Measurements from ENCODE around the gene MGAT5. TPM values are rescaled to one million over a fixed set of nuclear protein-coding genes. Genes with fewer than 3 reads are reported as not detected.

MGAT5 gene
- total RNA-seq, 1 donor from 2014 or later = 21.2 TPM

DNA sequence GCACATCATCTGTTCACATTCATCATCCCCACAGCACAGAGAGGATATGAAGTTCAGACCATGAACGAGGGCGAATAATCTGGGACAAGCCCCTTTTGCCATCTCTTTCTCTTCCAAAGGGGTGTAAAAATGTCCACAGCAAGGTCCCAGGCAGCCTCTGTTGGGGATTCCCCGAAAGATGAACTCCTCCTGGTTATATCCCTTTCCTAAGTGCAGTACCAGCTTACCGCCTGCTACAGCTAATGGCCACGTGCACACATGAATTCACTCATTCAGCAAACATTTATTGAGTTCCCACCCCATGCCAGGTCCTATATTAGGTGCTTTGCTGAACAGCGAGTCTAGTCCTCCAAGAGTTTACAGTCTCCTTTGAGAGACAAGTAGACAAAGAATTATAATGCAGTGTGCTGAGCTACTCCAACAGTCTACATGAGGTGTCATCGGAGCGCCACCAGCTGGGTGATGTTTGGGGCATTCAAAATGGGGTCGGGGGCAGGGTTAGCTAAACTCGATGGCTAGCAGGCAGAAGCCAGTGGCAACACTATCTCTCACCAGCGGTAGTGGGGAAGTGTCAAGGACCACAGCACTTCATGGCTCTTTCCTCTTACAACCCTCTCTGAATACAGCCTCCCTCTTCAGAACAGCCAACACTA, 236.0 kb downstream of the MGAT5 start:
- peaks cover 3% of the 10 kb centered on the region for H3K27me3 Mint-ChIP-seq (ENCODE audit: insufficient read depth, low read depth)
- H3K36me3 Mint-ChIP-seq = no peaks in the 10 kb centered on the region
- no peaks in the 10 kb centered on the region for H4K20me1 ChIP-seq (ENCODE audit: low read depth)
- no peaks in the 10 kb centered on the region for H3K27me3 ChIP-seq
- peaks cover 4% of the 10 kb centered on the region for H3K4me1 ChIP-seq
- no peaks in the 10 kb centered on the region for H3F3A ChIP-seq (ENCODE audit: low read depth)
- H3K9me3 ChIP-seq (ENCODE audit: low read depth) = no peaks in the 10 kb centered on the region
- no peak for TF ChIP-seq EZH2 (IDR thresholded peaks at IDR 0.05)
- TF ChIP-seq, protein P1, sequence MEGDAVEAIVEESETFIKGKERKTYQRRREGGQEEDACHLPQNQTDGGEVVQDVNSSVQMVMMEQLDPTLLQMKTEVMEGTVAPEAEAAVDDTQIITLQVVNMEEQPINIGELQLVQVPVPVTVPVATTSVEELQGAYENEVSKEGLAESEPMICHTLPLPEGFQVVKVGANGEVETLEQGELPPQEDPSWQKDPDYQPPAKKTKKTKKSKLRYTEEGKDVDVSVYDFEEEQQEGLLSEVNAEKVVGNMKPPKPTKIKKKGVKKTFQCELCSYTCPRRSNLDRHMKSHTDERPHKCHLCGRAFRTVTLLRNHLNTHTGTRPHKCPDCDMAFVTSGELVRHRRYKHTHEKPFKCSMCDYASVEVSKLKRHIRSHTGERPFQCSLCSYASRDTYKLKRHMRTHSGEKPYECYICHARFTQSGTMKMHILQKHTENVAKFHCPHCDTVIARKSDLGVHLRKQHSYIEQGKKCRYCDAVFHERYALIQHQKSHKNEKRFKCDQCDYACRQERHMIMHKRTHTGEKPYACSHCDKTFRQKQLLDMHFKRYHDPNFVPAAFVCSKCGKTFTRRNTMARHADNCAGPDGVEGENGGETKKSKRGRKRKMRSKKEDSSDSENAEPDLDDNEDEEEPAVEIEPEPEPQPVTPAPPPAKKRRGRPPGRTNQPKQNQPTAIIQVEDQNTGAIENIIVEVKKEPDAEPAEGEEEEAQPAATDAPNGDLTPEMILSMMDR (IDR thresholded peaks at IDR 0.05) = peak; percentile 6
- H3K4me2 ChIP-seq = no peak overlapping the region
- H3K9me3 Mint-ChIP-seq = no peaks in the 10 kb centered on the region
- no peak overlapping the region for H3K9ac ChIP-seq
- H3K4me3 ChIP-seq = no peak overlapping the region
- H3K79me2 ChIP-seq (ENCODE audit: low read depth) = no peaks in the 10 kb centered on the region
- no peaks in the 10 kb centered on the region for H3K4me1 Mint-ChIP-seq
- H3K27ac ChIP-seq = no peak overlapping the region
- H3K27ac Mint-ChIP-seq = no peak overlapping the region
- H2AFZ ChIP-seq (replicated peaks) = no peak overlapping the region
- no peaks in the 10 kb centered on the region for H3K36me3 ChIP-seq
- no peak for DNase-seq (ENCODE audit: low spot score)
- no peak overlapping the region for H3K4me3 Mint-ChIP-seq

DNA sequence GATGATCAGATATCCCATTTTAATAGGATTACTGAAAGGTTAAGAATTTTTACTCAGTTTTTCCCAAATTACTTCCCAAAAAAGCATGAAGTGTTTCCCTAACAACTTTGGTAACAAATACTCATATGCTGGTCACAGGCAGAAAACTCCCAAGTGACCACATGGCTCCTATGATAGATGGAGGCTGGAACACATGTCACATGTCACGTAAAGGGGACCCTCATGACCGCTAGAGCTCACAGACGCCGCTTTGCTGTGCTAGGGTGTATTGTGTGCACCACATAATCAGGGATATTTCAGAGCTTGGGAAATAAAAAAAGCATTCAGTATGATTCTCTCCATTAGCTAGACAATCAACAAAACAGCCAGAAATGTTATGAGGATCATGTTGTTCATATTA, 236.7 kb downstream of the MGAT5 start:
- H3K4me1 ChIP-seq = peaks cover 4% of the 10 kb centered on the region
- no peaks in the 10 kb centered on the region for H3K79me2 ChIP-seq (ENCODE audit: low read depth)
- Mint-ChIP-seq H3K27ac (no peak overlapping the region), H3K27me3 (ENCODE audit: insufficient read depth, low read depth) (peaks cover 3% of the 10 kb centered on the region), H3K36me3 (no peaks in the 10 kb centered on the region), H3K9me3 (no peaks in the 10 kb centered on the region), H3K4me3 (no peak overlapping the region), H3K4me1 (no peaks in the 10 kb centered on the region)
- H3K9ac ChIP-seq = no peak overlapping the region
- no peaks in the 10 kb centered on the region for H4K20me1 ChIP-seq (ENCODE audit: low read depth)
- no peak for DNase-seq (ENCODE audit: low spot score)
- no peak overlapping the region for H3K4me2 ChIP-seq
- H3K27me3 ChIP-seq = no peaks in the 10 kb centered on the region
- H3F3A ChIP-seq (ENCODE audit: low read depth) = no peaks in the 10 kb centered on the region
- no peak overlapping the region for H3K27ac ChIP-seq
- H3K4me3 ChIP-seq = no peak overlapping the region
- H3K9me3 ChIP-seq (ENCODE audit: low read depth) = no peaks in the 10 kb centered on the region
- no peaks in the 10 kb centered on the region for H3K36me3 ChIP-seq
- TF ChIP-seq, protein P1 (IDR thresholded peaks at IDR 0.05) = no peak
- TF ChIP-seq EZH2 (IDR thresholded peaks at IDR 0.05) (no peak), EZH2phosphoT487 (IDR thresholded peaks at IDR 0.05) (no peak)
- H2AFZ ChIP-seq (replicated peaks) = no peak overlapping the region

DNA sequence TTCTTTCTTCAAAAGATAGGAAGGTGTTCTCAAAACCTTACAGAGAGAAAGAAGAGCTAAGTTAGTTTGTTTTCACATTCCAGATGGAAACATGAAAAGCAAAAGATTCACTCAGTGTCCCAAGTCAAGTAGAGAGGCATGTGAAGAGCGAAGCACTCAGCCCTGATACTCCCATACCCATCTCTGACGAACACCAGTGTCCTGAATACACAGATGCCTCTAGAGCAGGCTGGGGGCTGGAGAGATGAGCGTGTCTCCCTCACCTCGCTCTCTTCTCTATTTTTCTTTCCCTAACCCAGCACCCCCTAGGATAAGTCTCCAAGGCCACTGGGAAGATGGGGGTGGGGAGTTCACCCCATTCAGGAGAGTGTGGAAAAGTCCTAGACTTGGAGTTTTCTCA, 237.2 kb downstream of the MGAT5 start:
- Histone ChIP-seq H3F3A (ENCODE audit: low read depth) (no peaks in the 10 kb centered on the region), H3K9me3 (ENCODE audit: low read depth) (no peaks in the 10 kb centered on the region), H3K27ac (no peak overlapping the region), H4K20me1 (ENCODE audit: low read depth) (no peaks in the 10 kb centered on the region), H3K9ac (no peak overlapping the region), H3K27me3 (no peaks in the 10 kb centered on the region), H2AFZ (replicated peaks) (no peak overlapping the region), H3K4me1 (peaks cover 4% of the 10 kb centered on the region), H3K4me2 (no peak overlapping the region), H3K36me3 (no peaks in the 10 kb centered on the region), H3K4me3 (no peak overlapping the region), H3K79me2 (ENCODE audit: low read depth) (no peaks in the 10 kb centered on the region)
- H3K4me3 Mint-ChIP-seq = no peak overlapping the region
- DNase-seq (ENCODE audit: low spot score) = no peak
- no peaks in the 10 kb centered on the region for H3K36me3 Mint-ChIP-seq
- no peak overlapping the region for H3K27ac Mint-ChIP-seq
- H3K4me1 Mint-ChIP-seq = no peaks in the 10 kb centered on the region
- peaks cover 4% of the 10 kb centered on the region for H3K27me3 Mint-ChIP-seq (ENCODE audit: insufficient read depth, low read depth)
- no peaks in the 10 kb centered on the region for H3K9me3 Mint-ChIP-seq
- TF ChIP-seq EZH2 (IDR thresholded peaks at IDR 0.05) = no peak
- TF ChIP-seq, protein P1 (IDR thresholded peaks at IDR 0.05) = no peak
- TF ChIP-seq EZH2phosphoT487 (IDR thresholded peaks at IDR 0.05) = no peak
